DND-41 (cell line): Measurements from ENCODE around the gene LCN9.

Experiments used
- ATAC-seq: fragments of 200-7000 bp; cut with Tn5 transposase; 3 replicates; pipeline ENCODE4 v1.9.1; 2021; ENCODE audit warnings: low read depth; ENCODE audit not compliant: insufficient read depth
- DNase-seq: peaks from one replicate; pipeline ENCODE4 v3.0.0-alpha.2; 2020
- H2AFZ ChIP-seq: 2 replicates; pipeline ENCODE4 v1.6.0; 2012; ENCODE audit warnings: low read depth, low read length
- H3K27ac ChIP-seq: 2 replicates; pipeline ENCODE4 v1.5.1; 2012; ENCODE audit warnings: low read length, inconsistent platforms
- H3K27me3 ChIP-seq: fragments of 200-600 bp; sonication (generic); 2 replicates; pipeline ENCODE4 v1.6.0; 2012; ENCODE audit warnings: low read length, mild to moderate bottlenecking, inconsistent platforms; ENCODE audit not compliant: insufficient read depth, poor library complexity
- H3K36me3 ChIP-seq: 2 replicates; pipeline ENCODE4 v1.5.1; 2012; ENCODE audit warnings: low read length, inconsistent platforms; ENCODE audit not compliant: insufficient read depth
- H3K4me1 ChIP-seq: 2 replicates; pipeline ENCODE4 v1.5.1; 2012; ENCODE audit warnings: mild to moderate bottlenecking, low read length; ENCODE audit not compliant: insufficient read depth
- H3K4me2 ChIP-seq: 2 replicates; pipeline ENCODE4 v1.6.0; 2012; ENCODE audit warnings: mild to moderate bottlenecking, moderate library complexity, low read length, inconsistent platforms; ENCODE audit not compliant: insufficient read depth
- H3K4me3 ChIP-seq, 2 experiments: fragments of 200-600 bp in 1 of 2; shearing (Covaris generic) in 1 of 2; 2 replicates each; pipeline ENCODE4 v1.5.1; 2012 to 2016; ENCODE audit warnings: inconsistent platforms in 2 of 2, low read length in 2 of 2, mild to moderate bottlenecking in 2 of 2, low read depth in 1 of 2, moderate library complexity in 1 of 2
- H3K79me2 ChIP-seq: 2 replicates; pipeline ENCODE4 v1.6.0; 2012; ENCODE audit warnings: low read length, inconsistent platforms; ENCODE audit not compliant: insufficient read depth
- H3K9ac ChIP-seq: 2 replicates; pipeline ENCODE4 v1.6.0; 2012; ENCODE audit warnings: low read depth, mild to moderate bottlenecking, inconsistent platforms, low read length, moderate library complexity
- H3K9me3 ChIP-seq: 2 replicates; pipeline ENCODE4 v1.5.1; 2012; ENCODE audit warnings: low read length, moderate library complexity, mild to moderate bottlenecking, inconsistent platforms; ENCODE audit not compliant: insufficient read depth, severe bottlenecking
- H4K20me1 ChIP-seq: 2 replicates; pipeline ENCODE4 v1.6.0; 2012; ENCODE audit warnings: low read length; ENCODE audit not compliant: insufficient read depth
- CTCF ChIP-seq: IDR thresholded peaks from 2 replicates; pipeline ENCODE4 v1.5.1; 2012; ENCODE audit warnings: borderline replicate concordance, low read length, moderate library complexity, mild to moderate bottlenecking; ENCODE audit not compliant: poor library complexity, severe bottlenecking; ENCODE audit errors: extremely low read depth
- EZH2 ChIP-seq: IDR thresholded peaks from 3 replicates; pipeline ENCODE4 v1.6.1; 2012; ENCODE audit warnings: borderline replicate concordance, low read depth, mild to moderate bottlenecking, moderate library complexity, low read length, inconsistent platforms; ENCODE audit not compliant: severe bottlenecking

LCN9 gene

GRCh38 chr9:135711881-135712280 lies 48.8 kb downstream of the LCN9 start:
- no peaks in the 10 kb centered on the region for H3K36me3 ChIP-seq
- TF ChIP-seq CTCF = no peak
- TF ChIP-seq EZH2 = no peak
- no peak overlapping the region for H3K4me3 ChIP-seq
- no peaks in the 10 kb centered on the region for H3K4me1 ChIP-seq
- no peak for DNase-seq
- no peaks in the 10 kb centered on the region for H3K27me3 ChIP-seq
- H4K20me1 ChIP-seq = 0 out of 2 replicates have a peak, but pooled peaks cover 4% of the 10 kb centered on the region
- H3K79me2 ChIP-seq = no peaks in the 10 kb centered on the region
- no peaks in the 10 kb centered on the region for H3K9me3 ChIP-seq
- no peak overlapping the region for H3K9ac ChIP-seq
- no peak for ATAC-seq
- no peak overlapping the region for H3K27ac ChIP-seq
- H3K4me2 ChIP-seq = no peak overlapping the region
- no peak overlapping the region for H2AFZ ChIP-seq

- H3K79me2 ChIP-seq = no peaks in the 10 kb centered on the region
- H2AFZ ChIP-seq = no peak overlapping the region
- H3K27me3 ChIP-seq = no peaks in the 10 kb centered on the region
- no peaks in the 10 kb centered on the region for H3K4me1 ChIP-seq
- H3K4me2 ChIP-seq = no peak overlapping the region
- ATAC-seq (no peak), DNase-seq (no peak)
- H3K9me3 ChIP-seq = no peaks in the 10 kb centered on the region
- H3K27ac ChIP-seq = no peak overlapping the region
- no peak overlapping the region for H3K4me3 ChIP-seq
- no peaks in the 10 kb centered on the region for H3K36me3 ChIP-seq
- no peak for TF ChIP-seq CTCF
- TF ChIP-seq EZH2 = no peak
- H4K20me1 ChIP-seq = 0 out of 2 replicates have a peak, but pooled peaks cover 5% of the 10 kb centered on the region
- no peak overlapping the region for H3K9ac ChIP-seq
Observed at GRCh38 chr9:135712613-135713295, 49.6 kb downstream of the LCN9 start.

- H3K79me2 ChIP-seq = no peaks in the 10 kb centered on the region
- ATAC-seq = no peak
- TF ChIP-seq EZH2 (no peak), CTCF (no peak)
- H2AFZ ChIP-seq = no peak overlapping the region
- H3K27ac ChIP-seq = no peak overlapping the region
- no peaks in the 10 kb centered on the region for H3K9me3 ChIP-seq
- H4K20me1 ChIP-seq = peaks cover 5% of the 10 kb centered on the region; the same call in 1 of the 2 replicates
- no peak overlapping the region for H3K9ac ChIP-seq
- H3K4me1 ChIP-seq = no peaks in the 10 kb centered on the region
- DNase-seq = no peak
- no peaks in the 10 kb centered on the region for H3K36me3 ChIP-seq
- no peaks in the 10 kb centered on the region for H3K27me3 ChIP-seq
- H3K4me2 ChIP-seq = no peak overlapping the region
- no peak overlapping the region for H3K4me3 ChIP-seq
Observed at GRCh38 chr9:135714242-135715055, 51.3 kb downstream of the LCN9 start.
